Immature natural killer cell (primary cell): ENCODE data around the gene GABBR2. TPM values are rescaled to one million over a fixed set of nuclear protein-coding genes. Genes with fewer than 3 reads are reported as not detected.

Source experiments
- DNase-seq, 3 donors: peaks; one replicate each; pipeline ENCODE4 v3.0.0; 2022; ENCODE audit warnings: mixed read lengths in 1 of 3
- H3K27ac Mint-ChIP-seq, 6 donors: one replicate each; pipeline ENCODE4 v1.8.0; 2020; ENCODE audit warnings: mixed read lengths in 6 of 6, mild to moderate bottlenecking in 5 of 6, inconsistent platforms in 4 of 6, moderate library complexity in 3 of 6
- H3K27me3 Mint-ChIP-seq, 3 donors: one replicate each; pipeline ENCODE4 v1.8.0; 2020 to 2021; ENCODE audit warnings: low read depth in 3 of 3, mild to moderate bottlenecking in 3 of 3, mixed read lengths in 3 of 3, moderate library complexity in 3 of 3, inconsistent platforms in 1 of 3
- H3K36me3 Mint-ChIP-seq, 3 donors: one replicate each; pipeline ENCODE4 v1.8.0; 2020; ENCODE audit warnings: mixed read lengths in 3 of 3, inconsistent platforms in 2 of 3, mild to moderate bottlenecking in 2 of 3
- H3K4me1 Mint-ChIP-seq, 2 donors: one replicate each; pipeline ENCODE4 v1.8.0; 2020; ENCODE audit warnings: inconsistent platforms in 2 of 2, mild to moderate bottlenecking in 2 of 2, mixed read lengths in 2 of 2, moderate library complexity in 1 of 2
- H3K4me3 Mint-ChIP-seq, 5 donors: one replicate each; pipeline ENCODE4 v1.8.0; 2020; ENCODE audit warnings: mild to moderate bottlenecking in 5 of 5, mixed read lengths in 5 of 5, inconsistent platforms in 3 of 5, moderate library complexity in 3 of 5
- H3K9me3 Mint-ChIP-seq, 6 donors: one replicate each; pipeline ENCODE4 v1.8.0; 2020; ENCODE audit warnings: mild to moderate bottlenecking in 6 of 6, mixed read lengths in 6 of 6, inconsistent platforms in 4 of 6, moderate library complexity in 3 of 6
- polyA plus RNA-seq, 3 donors: library from polyadenylated mRNA; unstranded; fragments of 300-500 nt; fragmentation: Illumina TruSeq; gene quantifications; one replicate each; pipeline ENCODE4 v1.2.3, GENCODE V29; 2021

Gene GABBR2
- polyA plus RNA-seq, result not detected

- Mint-ChIP-seq H3K36me3 (peaks cover 0 to 4% (median 0%) of the 10 kb centered on the region in 3 donors), H3K4me1 (peaks cover 2 to 5% of the 10 kb centered on the region in 2 donors), H3K9me3 (peaks cover 0 to 3% (median 0%) of the 10 kb centered on the region in 6 donors), H3K27ac (no peak within 1 kb of the TSS), H3K27me3 (peaks cover 13 to 23% (median 18%) of the 10 kb centered on the region in 3 donors), H3K4me3 (peak within 1 kb of the TSS in 1 of 5 donors; percentile 16)
- DNase-seq, result no peak
Measured at GRCh38 chr9:98708933-98709911, at the start of gene GABBR2. Gene GABBR2, minus strand, starts transcription at chr9:98708935. Its CDS starts 198 bp downstream, at chr9:98708737.

DNA sequence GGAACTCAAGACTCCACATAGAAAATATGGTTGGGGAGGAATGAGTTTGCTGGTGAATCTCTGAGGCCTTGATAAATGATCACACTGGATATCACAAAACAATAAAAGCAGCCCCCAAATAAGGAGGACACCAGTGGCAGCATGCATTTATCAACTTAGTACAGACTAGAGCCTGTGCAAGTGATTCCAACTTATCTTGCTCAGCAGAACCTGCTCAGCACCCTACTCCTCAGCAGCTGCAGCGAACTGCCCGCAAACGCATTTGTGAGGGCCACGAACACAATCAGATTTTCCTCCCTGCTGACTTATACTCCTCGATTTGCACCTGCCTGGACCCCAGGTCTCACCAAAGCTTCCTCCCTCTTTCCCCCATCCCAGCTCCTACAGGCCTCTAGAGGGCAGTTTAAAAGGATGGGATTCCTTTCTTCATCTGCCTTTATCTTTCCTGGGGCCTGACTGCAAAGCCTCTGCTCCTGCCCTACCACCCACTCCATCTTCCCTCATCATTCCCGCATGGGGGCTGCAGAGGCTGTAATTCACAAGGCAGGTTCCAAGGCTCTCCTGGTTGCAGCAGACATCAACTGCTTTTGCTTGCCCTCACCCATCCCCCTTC, 46.4 kb upstream of the GABBR2 start:
- Mint-ChIP-seq H3K4me3 (no peak overlapping the region), H3K9me3 (no peaks in the 10 kb centered on the region), H3K36me3 (peaks cover 28 to 64% (median 35%) of the 10 kb centered on the region in 3 donors), H3K27ac (no peak overlapping the region), H3K4me1 (no peaks in the 10 kb centered on the region), H3K27me3 (no peaks in the 10 kb centered on the region)
- no peak for DNase-seq

DNA sequence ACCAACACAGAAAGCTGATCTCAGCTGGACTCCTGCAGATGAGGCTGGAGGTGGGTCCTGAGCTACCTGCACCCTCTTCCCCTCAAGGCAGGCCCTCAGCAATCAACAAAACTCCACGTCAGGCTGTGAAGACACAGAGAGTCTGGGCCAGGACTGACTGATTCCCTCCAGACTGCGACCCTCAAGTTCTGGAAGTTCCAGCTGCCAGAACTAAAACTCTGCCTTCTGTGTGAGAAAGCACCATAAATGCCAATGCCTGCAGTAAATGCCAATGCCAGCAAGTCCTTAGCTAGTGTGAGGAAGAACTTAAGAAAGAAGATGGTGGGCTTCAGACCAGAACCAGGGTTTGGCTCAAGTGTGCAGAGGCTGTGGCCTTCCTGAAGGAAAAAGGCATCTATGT, 42.5 kb upstream of the GABBR2 start:
- Mint-ChIP-seq H3K27me3 (no peaks in the 10 kb centered on the region), H3K9me3 (no peaks in the 10 kb centered on the region), H3K4me1 (no peaks in the 10 kb centered on the region), H3K27ac (no peak overlapping the region), H3K36me3 (peaks cover 17 to 57% (median 46%) of the 10 kb centered on the region in 3 donors), H3K4me3 (no peak overlapping the region)
- no peak for DNase-seq

DNA sequence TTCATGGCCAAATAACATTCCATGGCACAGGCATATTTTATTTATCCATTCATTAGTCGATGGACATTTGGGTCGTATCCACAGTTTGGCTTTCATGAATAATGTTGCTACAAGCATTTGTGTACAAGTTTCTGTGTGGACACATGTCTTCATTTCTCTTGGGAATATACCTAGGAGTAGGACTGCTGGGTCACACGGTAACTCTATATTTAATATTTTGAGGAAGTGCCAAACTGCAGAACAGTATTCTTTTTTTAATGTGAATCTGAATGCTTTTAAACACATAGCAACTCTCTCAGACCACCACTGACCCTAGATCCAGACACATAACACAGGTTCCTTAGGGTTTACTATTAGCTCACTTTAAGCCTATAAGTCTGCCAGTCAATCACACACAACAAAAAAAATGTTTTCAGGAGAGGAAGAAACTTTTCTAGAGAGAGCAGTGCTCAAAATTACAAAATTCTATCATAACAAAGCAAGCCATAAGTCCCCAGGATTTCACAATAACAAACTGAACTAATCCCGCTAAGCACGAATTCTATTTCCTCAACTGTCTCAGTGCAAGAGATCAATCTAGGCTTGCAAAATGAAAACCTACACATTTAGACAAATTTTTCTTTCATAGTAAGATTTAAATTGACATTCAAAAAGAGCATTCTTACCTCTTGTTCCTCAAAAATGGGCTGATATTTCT, 41.8 kb upstream of the GABBR2 start:
- no peak for DNase-seq
- Mint-ChIP-seq H3K4me3 (no peak overlapping the region), H3K4me1 (no peaks in the 10 kb centered on the region), H3K9me3 (no peaks in the 10 kb centered on the region), H3K36me3 (peaks cover 17 to 54% (median 41%) of the 10 kb centered on the region in 3 donors), H3K27me3 (no peaks in the 10 kb centered on the region), H3K27ac (no peak overlapping the region)

GRCh38 chr9:98747476-98747875, 38.7 kb upstream of the GABBR2 start:
- Mint-ChIP-seq H3K27me3 (peaks cover 0 to under 1% (median 0%) of the 10 kb centered on the region in 3 donors), H3K4me3 (no peak overlapping the region), H3K27ac (no peak overlapping the region), H3K4me1 (no peaks in the 10 kb centered on the region), H3K9me3 (no peaks in the 10 kb centered on the region), H3K36me3 (peaks cover 18 to 49% (median 47%) of the 10 kb centered on the region in 3 donors)
- no peak for DNase-seq

DNA sequence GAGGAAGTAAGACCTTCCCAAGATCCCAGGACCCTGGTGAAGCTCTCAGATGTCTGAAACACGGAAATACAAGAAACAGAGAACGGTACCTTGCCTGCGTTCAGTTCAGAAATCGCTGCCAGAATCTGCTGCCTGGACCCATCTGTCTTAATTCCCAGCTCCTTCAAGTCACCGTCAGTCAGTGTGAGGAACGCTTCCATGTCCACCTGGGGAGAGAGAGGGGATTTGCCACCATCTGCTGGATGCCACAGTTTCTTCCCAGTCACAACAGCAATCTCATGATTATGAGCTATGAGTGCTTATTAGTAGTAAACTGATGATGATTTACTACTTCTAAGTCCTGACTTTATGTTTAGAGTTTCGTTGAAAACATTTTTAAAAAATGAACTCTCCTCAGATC, 36.7 kb upstream of the GABBR2 start:
- H3K27ac Mint-ChIP-seq, result no peak overlapping the region

DNA sequence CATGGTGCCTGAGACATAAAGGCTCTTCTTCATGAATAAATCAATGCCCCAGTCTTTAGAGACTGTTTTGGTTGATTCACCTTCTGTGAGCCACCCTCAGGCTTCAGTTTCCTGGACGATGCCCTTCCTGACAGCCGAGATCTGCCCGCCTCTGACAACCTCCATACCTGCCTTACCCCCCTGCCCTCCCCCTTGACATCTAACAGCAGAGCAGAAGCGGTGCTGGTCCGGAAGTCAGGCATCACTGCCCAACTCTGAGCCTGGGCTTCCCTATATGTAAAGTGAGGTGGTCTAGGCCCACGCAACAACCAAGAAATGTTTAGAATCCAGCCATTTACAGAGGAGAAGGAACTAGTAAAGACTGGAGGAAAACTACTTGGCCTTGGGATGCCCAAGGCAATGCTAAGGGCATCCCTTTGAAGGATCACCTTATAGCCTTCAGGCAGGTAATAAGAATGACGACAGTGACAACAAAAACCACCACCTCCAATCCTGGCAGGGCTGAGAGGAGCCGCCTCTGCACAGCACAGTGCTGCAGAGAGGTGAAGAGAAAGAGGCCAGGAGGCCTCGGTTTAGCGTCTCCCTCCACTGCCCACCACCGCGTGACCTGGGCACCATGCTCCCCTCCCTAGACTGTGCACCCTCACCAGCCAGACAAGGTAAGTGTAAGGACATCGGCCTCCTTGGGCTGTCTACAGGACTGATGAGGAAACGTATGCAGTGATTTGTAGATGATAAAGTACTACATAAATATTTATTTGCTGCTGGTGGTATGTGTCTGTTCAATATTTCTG, 35.3 kb upstream of the GABBR2 start:
- no peak for DNase-seq
- Mint-ChIP-seq H3K4me3 (no peak overlapping the region), H3K36me3 (peaks cover 7 to 33% (median 28%) of the 10 kb centered on the region in 3 donors), H3K27ac (no peak overlapping the region), H3K9me3 (no peaks in the 10 kb centered on the region), H3K27me3 (peaks cover 0 to 1% (median 0%) of the 10 kb centered on the region in 3 donors), H3K4me1 (no peaks in the 10 kb centered on the region)

More for the DNA sequence above, 36.7 kb upstream of the GABBR2 start:
- Mint-ChIP-seq H3K27me3 (peaks cover 0 to 1% (median 0%) of the 10 kb centered on the region in 3 donors), H3K36me3 (peaks cover 13 to 38% (median 38%) of the 10 kb centered on the region in 3 donors), H3K9me3 (no peaks in the 10 kb centered on the region), H3K4me1 (no peaks in the 10 kb centered on the region), H3K4me3 (no peak overlapping the region)
- DNase-seq, result no peak

DNA sequence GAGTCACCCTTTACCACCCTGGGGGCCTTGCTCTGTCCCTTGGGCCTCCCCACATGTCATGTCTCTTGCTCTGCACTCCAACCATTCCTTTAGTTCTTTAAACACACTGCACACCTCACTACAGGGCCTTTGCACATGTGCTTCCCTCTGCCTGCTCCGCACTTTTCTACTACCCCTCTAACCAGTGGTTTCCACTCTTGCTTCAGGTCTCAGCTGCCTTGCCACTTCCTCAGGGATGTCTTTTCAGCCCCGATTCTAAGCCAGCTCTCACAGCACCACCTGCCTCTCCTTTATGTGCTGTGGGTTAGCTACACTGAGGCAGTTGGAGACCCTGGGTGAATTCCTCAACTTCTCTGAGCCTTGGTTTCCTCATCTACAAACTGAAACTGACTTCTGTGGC, 34.6 kb upstream of the GABBR2 start:
- H3K36me3 Mint-ChIP-seq, result peaks cover 12 to 32% (median 25%) of the 10 kb centered on the region in 3 donors
- no peak for DNase-seq
- H3K4me1 Mint-ChIP-seq, result no peaks in the 10 kb centered on the region
- H3K27ac Mint-ChIP-seq, result no peak overlapping the region
- no peaks in the 10 kb centered on the region for H3K9me3 Mint-ChIP-seq
- H3K27me3 Mint-ChIP-seq, result peaks cover 0 to 1% (median 0%) of the 10 kb centered on the region in 3 donors
- no peak overlapping the region for H3K4me3 Mint-ChIP-seq

- Mint-ChIP-seq H3K4me3 (no peak overlapping the region), H3K36me3 (peaks cover 12 to 32% (median 29%) of the 10 kb centered on the region in 3 donors), H3K4me1 (no peaks in the 10 kb centered on the region), H3K27ac (no peak overlapping the region), H3K27me3 (peaks cover 0 to 1% (median 0%) of the 10 kb centered on the region in 3 donors), H3K9me3 (no peaks in the 10 kb centered on the region)
- no peak for DNase-seq
Measured at GRCh38 chr9:98742325-98743280, 33.9 kb upstream of the GABBR2 start.

- Mint-ChIP-seq H3K36me3 (peaks cover 20 to 48% (median 44%) of the 10 kb centered on the region in 3 donors), H3K4me3 (no peak overlapping the region), H3K4me1 (no peaks in the 10 kb centered on the region), H3K9me3 (no peaks in the 10 kb centered on the region), H3K27ac (no peak overlapping the region), H3K27me3 (peaks cover 0 to 1% (median 0%) of the 10 kb centered on the region in 3 donors)
- no peak for DNase-seq
Measured at GRCh38 chr9:98740226-98740881, 31.6 kb upstream of the GABBR2 start.

- Mint-ChIP-seq H3K4me1 (no peaks in the 10 kb centered on the region), H3K27me3 (peaks cover 0 to 1% (median 0%) of the 10 kb centered on the region in 3 donors), H3K27ac (no peak overlapping the region), H3K4me3 (no peak overlapping the region), H3K36me3 (peaks cover 16 to 46% (median 45%) of the 10 kb centered on the region in 3 donors), H3K9me3 (no peaks in the 10 kb centered on the region)
- no peak for DNase-seq
Measured at GRCh38 chr9:98738741-98739140, 30.0 kb upstream of the GABBR2 start.

DNA sequence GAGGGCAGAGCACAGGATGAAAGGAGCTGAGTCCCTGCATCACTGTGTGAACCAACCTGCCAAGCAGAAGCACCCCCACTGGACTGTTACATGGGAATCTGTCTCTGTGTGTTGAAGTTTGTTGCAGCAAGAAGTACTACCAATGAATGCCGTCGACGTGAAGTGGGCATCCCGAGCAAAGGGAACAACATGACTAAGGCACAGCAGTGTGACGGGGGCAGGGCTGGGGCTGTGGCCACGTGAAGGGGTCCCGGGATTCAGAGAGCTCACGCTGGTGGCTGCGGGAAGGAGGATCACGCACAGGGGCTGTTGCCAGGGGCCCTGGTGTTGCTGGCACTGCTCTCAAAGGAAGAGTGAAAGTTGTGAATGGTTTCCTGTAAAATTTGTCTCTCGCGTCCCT, 27.5 kb upstream of the GABBR2 start:
- Mint-ChIP-seq H3K9me3 (no peaks in the 10 kb centered on the region), H3K36me3 (peaks cover 16 to 46% (median 45%) of the 10 kb centered on the region in 3 donors), H3K27ac (no peak overlapping the region), H3K27me3 (no peaks in the 10 kb centered on the region), H3K4me1 (no peaks in the 10 kb centered on the region), H3K4me3 (no peak overlapping the region)
- DNase-seq, result no peak
